Fibroblast of mammary gland (primary cell): ENCODE measurements around the gene DIPK1A.
"Not testable (repeated sequence)": the region's sequence is repeated elsewhere in the genome, so short reads cannot be mapped to it uniquely, and the experiment has no call there.

ENCODE experiments used
- DNase-seq: peaks from one replicate; pipeline ENCODE4 v3.0.0-alpha.2; 2010; ENCODE audit warnings: low read depth
- H3K4me3 ChIP-seq: 2 replicates; pipeline ENCODE4 v1.5.1; 2011; ENCODE audit warnings: low read depth, mild to moderate bottlenecking, low read length, moderate library complexity; ENCODE audit not compliant: control insufficient read depth
- TF ChIP-seq, protein P1 (sequence below): conservative IDR thresholded peaks from 2 replicates; pipeline ENCODE4 v1.5.1; 2011; ENCODE audit warnings: low read depth, low read length, inconsistent platforms; ENCODE audit not compliant: control insufficient read depth, insufficient read depth

Gene DIPK1A

GRCh38 chr1:92985101-92985500 lies 23.8 kb upstream of the DIPK1A start:
- DNase-seq: no peak
- TF ChIP-seq, protein P1, sequence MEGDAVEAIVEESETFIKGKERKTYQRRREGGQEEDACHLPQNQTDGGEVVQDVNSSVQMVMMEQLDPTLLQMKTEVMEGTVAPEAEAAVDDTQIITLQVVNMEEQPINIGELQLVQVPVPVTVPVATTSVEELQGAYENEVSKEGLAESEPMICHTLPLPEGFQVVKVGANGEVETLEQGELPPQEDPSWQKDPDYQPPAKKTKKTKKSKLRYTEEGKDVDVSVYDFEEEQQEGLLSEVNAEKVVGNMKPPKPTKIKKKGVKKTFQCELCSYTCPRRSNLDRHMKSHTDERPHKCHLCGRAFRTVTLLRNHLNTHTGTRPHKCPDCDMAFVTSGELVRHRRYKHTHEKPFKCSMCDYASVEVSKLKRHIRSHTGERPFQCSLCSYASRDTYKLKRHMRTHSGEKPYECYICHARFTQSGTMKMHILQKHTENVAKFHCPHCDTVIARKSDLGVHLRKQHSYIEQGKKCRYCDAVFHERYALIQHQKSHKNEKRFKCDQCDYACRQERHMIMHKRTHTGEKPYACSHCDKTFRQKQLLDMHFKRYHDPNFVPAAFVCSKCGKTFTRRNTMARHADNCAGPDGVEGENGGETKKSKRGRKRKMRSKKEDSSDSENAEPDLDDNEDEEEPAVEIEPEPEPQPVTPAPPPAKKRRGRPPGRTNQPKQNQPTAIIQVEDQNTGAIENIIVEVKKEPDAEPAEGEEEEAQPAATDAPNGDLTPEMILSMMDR: no peak
- H3K4me3 ChIP-seq: no peak overlapping the region

DNA sequence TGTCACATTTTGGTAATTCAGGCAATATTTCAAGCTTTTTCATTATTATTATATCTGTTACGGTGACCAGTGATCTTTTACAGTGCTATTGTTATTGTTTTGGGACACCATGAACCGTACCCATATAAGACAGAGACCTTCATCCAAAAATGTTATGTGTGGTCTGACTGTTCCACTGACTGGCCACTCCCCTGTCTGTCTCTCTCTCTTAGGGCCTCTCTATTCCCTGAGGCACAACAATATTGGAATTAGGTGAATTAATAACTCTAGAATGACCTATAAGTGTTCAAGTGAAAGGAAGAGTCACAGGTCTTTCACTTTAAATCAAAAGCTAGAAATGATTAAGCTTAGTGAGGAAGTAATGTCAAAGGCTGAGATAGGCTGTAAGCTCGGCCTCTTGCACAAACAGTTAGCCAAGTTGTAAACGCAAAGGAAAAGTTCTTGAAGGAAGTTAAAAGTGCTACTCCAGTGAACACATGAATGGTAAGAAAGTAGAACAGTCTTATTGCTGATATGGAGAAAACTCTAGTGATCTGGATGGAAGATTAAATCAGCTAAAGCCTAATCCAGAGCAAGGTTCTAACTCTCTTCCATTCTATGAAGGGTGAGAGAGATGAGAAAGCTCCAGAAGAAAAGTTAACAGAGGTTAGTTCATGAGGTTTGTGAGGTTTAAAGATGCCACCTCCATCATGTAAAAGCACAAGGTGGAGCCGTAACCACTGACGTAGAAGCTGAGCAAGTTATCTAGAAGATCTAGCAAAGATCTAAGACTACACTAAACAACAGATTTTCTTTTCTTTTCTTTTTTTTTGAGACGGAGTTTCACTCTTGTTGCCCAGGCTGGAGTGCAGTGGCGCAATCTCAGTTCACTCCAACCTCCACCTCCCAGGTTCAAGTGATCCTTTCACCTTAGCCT lies 19.7 kb upstream of the DIPK1A start:
- no peak overlapping the region for H3K4me3 ChIP-seq
- TF ChIP-seq, protein P1: no peak
- DNase-seq: no peak

DNA sequence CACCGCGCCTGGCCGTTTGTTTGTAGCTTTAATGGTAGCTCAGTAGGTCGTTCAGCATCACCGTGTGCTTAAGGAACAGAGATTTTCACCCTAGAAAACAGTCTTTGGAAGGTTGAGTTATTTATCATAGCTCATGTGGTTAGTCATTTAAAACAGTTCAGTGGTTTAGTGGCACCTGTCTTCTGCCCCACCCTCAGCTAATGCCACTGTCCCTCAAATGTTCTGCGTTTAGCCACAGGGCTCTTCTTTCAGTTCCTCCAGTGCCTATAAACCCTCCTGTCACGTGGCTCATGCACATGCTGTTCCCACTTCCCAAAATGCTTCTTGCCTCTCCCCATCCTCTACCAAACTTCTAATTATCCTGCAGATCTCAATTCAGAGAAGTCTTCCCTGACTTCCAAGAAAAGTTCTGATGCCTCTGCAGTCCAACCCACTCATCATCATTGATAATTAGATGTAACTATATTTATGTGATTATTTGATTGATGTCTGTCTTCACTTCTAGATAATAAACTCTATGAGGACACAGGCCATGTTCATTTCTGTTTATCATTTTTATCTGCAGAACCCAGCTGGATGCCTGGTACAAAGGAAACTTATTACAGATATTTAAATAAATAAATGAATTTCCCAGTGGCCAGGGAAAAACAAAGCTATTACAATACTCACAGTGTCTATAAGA lies 14.4 kb upstream of the DIPK1A start:
- no peak overlapping the region for H3K4me3 ChIP-seq
- no peak for DNase-seq
- TF ChIP-seq, protein P1: no peak

GRCh38 chr1:92974112-92974511 lies 12.8 kb upstream of the DIPK1A start:
- not testable (repeated sequence) for DNase-seq, H3K4me3 ChIP-seq

GRCh38 chr1:92973203-92973897 lies 12.1 kb upstream of the DIPK1A start:
- TF ChIP-seq, protein P1: no peak
- no peak for DNase-seq
- no peak overlapping the region for H3K4me3 ChIP-seq

- DNase-seq: no peak
- TF ChIP-seq, protein P1: no peak
- no peak overlapping the region for H3K4me3 ChIP-seq
Observed at GRCh38 chr1:92972409-92973129, 11.3 kb upstream of the DIPK1A start.

DNA sequence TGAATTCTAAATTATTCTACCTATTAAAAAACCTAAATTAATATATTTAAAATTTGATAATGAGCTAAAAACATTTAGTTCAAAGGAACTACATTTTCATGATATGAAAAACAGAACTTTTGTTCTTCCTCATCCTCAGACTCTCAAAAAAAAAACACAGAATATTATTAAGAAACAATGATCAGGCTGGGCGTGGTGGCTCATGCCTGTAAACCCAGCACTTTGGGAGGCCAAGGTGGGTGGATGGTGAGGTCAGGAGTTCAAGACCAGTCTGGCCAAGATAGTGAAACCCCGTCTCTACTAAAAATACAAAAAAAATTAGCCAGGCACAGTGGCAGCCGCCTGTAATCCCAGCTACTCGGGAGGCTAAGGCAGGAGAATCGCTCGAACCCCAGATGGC lies 10.7 kb upstream of the DIPK1A start:
- not testable (repeated sequence) for H3K4me3 ChIP-seq, DNase-seq
